B cell (primary cell): ENCODE measurements around the gene COL5A3. TPM values are rescaled to one million over a fixed set of nuclear protein-coding genes. Genes with fewer than 3 reads are reported as not detected.

Source experiments
- ATAC-seq: fragments of 200-7000 bp; cut with Tn5 transposase; one replicate; pipeline ENCODE4 v1.10.0; 2021; ENCODE audit warnings: low read depth, mild to moderate bottlenecking, moderate number of reproducible peaks, moderate library complexity
- CTCF ChIA-PET: fragments of 350-600 bp; sonication (Branson Sonifier 250); formaldehyde crosslinking; loops from one replicate; lab custom pipeline; 2021; ENCODE audit warnings: antibody characterized with exemption, inconsistent platforms; lab: Charles Lee
- POLR2A ChIA-PET: fragments of 350-600 bp; sonication (Branson Sonifier 250); formaldehyde crosslinking; loops from one replicate; lab custom pipeline; 2021; ENCODE audit warnings: antibody characterized with exemption; lab: Charles Lee
- DNase-seq: peaks from one replicate; pipeline ENCODE4 v3.0.0; 2013
- H2AFZ ChIP-seq: 2 replicates; pipeline ENCODE4 v1.6.1; 2012; ENCODE audit warnings: mild to moderate bottlenecking, low read depth, low read length; ENCODE audit not compliant: insufficient read depth, poor library complexity, severe bottlenecking
- H3K27ac ChIP-seq, 2 donors: 1 replicate in 1 of 2; 2 replicates in 1 of 2; pipeline ENCODE4 v1.5.1; 2012 to 2013; ENCODE audit warnings: low read length in 2 of 2, mild to moderate bottlenecking in 2 of 2, moderate library complexity in 1 of 2
- H3K27me3 ChIP-seq, 4 experiments: fragments of 200-600 bp in 1 of 4; sonication (generic) in 1 of 4; replicated peaks in 1 of 4; 1 replicate in 2 of 4; 2 replicates in 2 of 4; pipeline versions ENCODE4 v1.6.1 to v1.7.0; 2013 to 2016; ENCODE audit warnings: low read length in 3 of 4, mild to moderate bottlenecking in 2 of 4, mixed read lengths in 1 of 4, moderate library complexity in 1 of 4; ENCODE audit not compliant: insufficient read depth in 4 of 4, control insufficient read depth in 3 of 4; ENCODE audit errors: control extremely low read depth in 1 of 4
- H3K36me3 ChIP-seq, 2 experiments: replicated peaks in 1 of 2; 1 replicate in 1 of 2; 2 replicates in 1 of 2; pipeline versions ENCODE4 v1.6.1 to v1.7.1; 2013; ENCODE audit warnings: low read length in 1 of 2; ENCODE audit not compliant: insufficient read depth in 2 of 2, control insufficient read depth in 1 of 2; ENCODE audit errors: control extremely low read depth in 1 of 2, extremely low read depth in 1 of 2
- H3K4me1 ChIP-seq, 2 donors: fragments of 200-600 bp in 1 of 2; sonication (generic) in 1 of 2; 1 replicate in 1 of 2; 2 replicates in 1 of 2; pipeline versions ENCODE4 v1.5.1 to v1.6.1; 2013 to 2017; ENCODE audit warnings: low read length in 2 of 2; ENCODE audit not compliant: control insufficient read depth in 2 of 2, insufficient read depth in 2 of 2
- H3K4me2 ChIP-seq: replicated peaks from 2 replicates; pipeline ENCODE3; 2012; ENCODE audit warnings: mild to moderate bottlenecking, low read depth, low read length; ENCODE audit not compliant: poor library complexity, severe bottlenecking
- H3K4me3 ChIP-seq, 5 experiments: fragments of 200-600 bp in 1 of 5; sonication (generic) in 1 of 5; 1 replicate in 3 of 5; 2 replicates in 2 of 5; pipeline versions ENCODE4 v1.5.1 to v1.7.0; 2011 to 2016; ENCODE audit warnings: low read length in 4 of 5, mild to moderate bottlenecking in 4 of 5, low read depth in 2 of 5, control low read depth in 1 of 5, moderate library complexity in 1 of 5; ENCODE audit not compliant: insufficient read depth in 1 of 5; ENCODE audit errors: control extremely low read depth in 1 of 5, extremely low read depth in 1 of 5
- H3K79me2 ChIP-seq: fragments of 200-600 bp; sonication (generic); one replicate; pipeline ENCODE4 v1.6.0; 2016; ENCODE audit warnings: low read length; ENCODE audit not compliant: control insufficient read depth, insufficient read depth
- H3K9ac ChIP-seq: fragments of 200-600 bp; sonication (generic); 2 replicates; pipeline ENCODE4 v1.6.1; 2017; ENCODE audit warnings: mild to moderate bottlenecking, low read length, moderate library complexity
- H3K9me3 ChIP-seq, 3 donors: one replicate each; pipeline versions ENCODE4 v1.6.1 to v1.7.1; 2013; ENCODE audit warnings: low read length in 2 of 3; ENCODE audit not compliant: control insufficient read depth in 2 of 3, insufficient read depth in 1 of 3; ENCODE audit errors: control extremely low read depth in 1 of 3
- H4K20me1 ChIP-seq: 2 replicates; pipeline ENCODE4 v1.6.0; 2012; ENCODE audit warnings: mild to moderate bottlenecking, low read length; ENCODE audit not compliant: insufficient read depth, control insufficient read depth, poor library complexity, severe bottlenecking
- H3K27ac Mint-ChIP-seq: one replicate; pipeline ENCODE4 v1.8.0; 2021; ENCODE audit warnings: mixed read lengths
- H3K27me3 Mint-ChIP-seq: one replicate; pipeline ENCODE4 v1.8.0; 2021; ENCODE audit warnings: mixed read lengths
- H3K4me1 Mint-ChIP-seq: one replicate; pipeline ENCODE4 v1.8.0; 2021; ENCODE audit warnings: mixed read lengths
- H3K4me3 Mint-ChIP-seq: one replicate; pipeline ENCODE4 v1.8.0; 2021; ENCODE audit warnings: mixed read lengths
- H3K9me3 Mint-ChIP-seq: one replicate; pipeline ENCODE4 v1.8.0; 2022; ENCODE audit warnings: mixed read lengths; ENCODE audit not compliant: insufficient read depth
- EZH2 ChIP-seq: IDR thresholded peaks from 2 replicates; pipeline ENCODE4 v1.6.1; 2012; ENCODE audit warnings: borderline replicate concordance, low read depth, mild to moderate bottlenecking, moderate library complexity, low read length; ENCODE audit not compliant: insufficient read depth, poor library complexity, severe bottlenecking
- WGBS: methylation state at CpG from one replicate; pipeline ENCODE4 v1.1.5; 2013; ENCODE audit warnings: missing lambda C conversion rate; ENCODE audit not compliant: insufficient coverage; 5-methylcytosine and 5-hydroxymethylcytosine counted together
- intact Hi-C: fragments of 100-400 bp; cut with micrococcal nuclease; formaldehyde crosslinking; loops from one replicate; pipeline ENCODE4 v1.10.0; 2022
- polyA plus RNA-seq: library from polyadenylated mRNA; depleted of rRNA; stranded (reverse); fragments of >200 nt; gene quantifications from 2 replicates; pipeline ENCODE4 v1.2.3, GENCODE V29; 2012
- total RNA-seq, 2 donors: library from RNA; stranded (reverse); fragments of 120-200 nt in 1 of 2; gene quantifications; 1 replicate in 1 of 2; 2 replicates in 1 of 2; pipeline versions ENCODE4 v1.2.3 to v1.2.4, GENCODE V29; 2013 to 2022
- TF ChIP-seq, protein P1 (sequence below): fragments of 200-600 bp; IDR thresholded peaks from one replicate; pipeline ENCODE4 v1.8.0; 2022; ENCODE audit warnings: antibody characterized with exemption, mild to moderate bottlenecking

COL5A3 gene
- total and polyA plus RNA-seq, 2 donors (not counting 1 experiment from before 2014, with no cell fraction given): 0.01 TPM; not detected in 1

DNA sequence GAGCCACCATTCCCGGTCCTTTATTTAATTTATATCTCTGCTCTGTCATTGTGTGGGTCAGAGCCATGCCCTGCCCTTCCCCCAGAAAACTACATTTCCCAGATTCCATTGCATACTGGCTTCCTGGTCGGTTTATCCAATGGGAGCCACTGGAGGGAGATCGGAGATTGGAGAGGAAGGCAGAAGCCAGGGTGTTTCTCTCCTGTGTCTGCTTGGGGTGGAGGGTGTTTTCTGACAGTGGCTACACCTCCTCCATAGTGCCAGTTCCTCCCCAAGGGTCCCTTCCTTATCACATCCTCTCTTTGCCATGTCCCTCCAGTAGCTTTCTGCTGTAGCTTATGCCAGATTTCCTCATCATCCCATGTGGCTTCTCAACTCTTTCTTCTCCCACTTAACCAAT lies 93.0 kb downstream of the COL5A3 start:
- no peak overlapping the region for H2AFZ ChIP-seq

DNA sequence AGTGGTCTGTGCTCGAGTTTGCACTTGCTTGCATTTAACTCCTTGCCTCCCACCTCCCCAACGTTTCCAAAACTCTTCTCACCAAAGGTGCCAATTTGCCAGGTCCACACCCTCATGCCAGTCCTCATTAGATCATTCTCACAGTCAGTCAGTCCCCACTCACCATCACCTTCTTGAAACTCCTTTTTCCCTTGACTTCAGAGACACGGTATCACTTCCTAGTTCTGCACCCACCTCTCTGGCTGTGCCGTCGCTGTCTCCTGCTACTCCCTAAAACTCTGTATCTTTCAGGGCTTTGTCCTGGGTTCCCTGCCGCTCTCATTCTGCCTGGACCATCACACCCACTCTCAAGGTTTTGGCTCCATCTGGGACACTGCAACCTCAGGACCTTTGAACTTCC lies 93.6 kb downstream of the COL5A3 start:
- 38% methylated on average over 6 of the region's 6 CpGs for WGBS
- DNase-seq: no peak
- no peak overlapping the region for H2AFZ ChIP-seq
- no peaks in the 10 kb centered on the region for H4K20me1 ChIP-seq
- H3K27ac ChIP-seq: no peak overlapping the region
- Mint-ChIP-seq H3K4me1 (peaks cover 18% of the 10 kb centered on the region), H3K9me3 (no peaks in the 10 kb centered on the region), H3K27ac (no peak overlapping the region), H3K4me3 (peak overlapping the region; percentile 19), H3K27me3 (peaks cover 37% of the 10 kb centered on the region)
- H3K36me3 ChIP-seq: no peaks in the 10 kb centered on the region
- ATAC-seq: no peak
- H3K9me3 ChIP-seq: peaks cover 0 to 11% (median 0%) of the 10 kb centered on the region in 3 donors
- intact Hi-C loops: no loop called here
- H3K4me3 ChIP-seq: no peak overlapping the region
- peaks cover 0 to 47% (median 19%) of the 10 kb centered on the region in 4 experiments for H3K27me3 ChIP-seq
- no peak overlapping the region for H3K4me2 ChIP-seq
- TF ChIP-seq, protein P1, sequence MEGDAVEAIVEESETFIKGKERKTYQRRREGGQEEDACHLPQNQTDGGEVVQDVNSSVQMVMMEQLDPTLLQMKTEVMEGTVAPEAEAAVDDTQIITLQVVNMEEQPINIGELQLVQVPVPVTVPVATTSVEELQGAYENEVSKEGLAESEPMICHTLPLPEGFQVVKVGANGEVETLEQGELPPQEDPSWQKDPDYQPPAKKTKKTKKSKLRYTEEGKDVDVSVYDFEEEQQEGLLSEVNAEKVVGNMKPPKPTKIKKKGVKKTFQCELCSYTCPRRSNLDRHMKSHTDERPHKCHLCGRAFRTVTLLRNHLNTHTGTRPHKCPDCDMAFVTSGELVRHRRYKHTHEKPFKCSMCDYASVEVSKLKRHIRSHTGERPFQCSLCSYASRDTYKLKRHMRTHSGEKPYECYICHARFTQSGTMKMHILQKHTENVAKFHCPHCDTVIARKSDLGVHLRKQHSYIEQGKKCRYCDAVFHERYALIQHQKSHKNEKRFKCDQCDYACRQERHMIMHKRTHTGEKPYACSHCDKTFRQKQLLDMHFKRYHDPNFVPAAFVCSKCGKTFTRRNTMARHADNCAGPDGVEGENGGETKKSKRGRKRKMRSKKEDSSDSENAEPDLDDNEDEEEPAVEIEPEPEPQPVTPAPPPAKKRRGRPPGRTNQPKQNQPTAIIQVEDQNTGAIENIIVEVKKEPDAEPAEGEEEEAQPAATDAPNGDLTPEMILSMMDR: no peak
- no peak for TF ChIP-seq EZH2
- peaks cover 16 to 21% of the 10 kb centered on the region in 2 donors for H3K4me1 ChIP-seq
- ChIA-PET CTCF (interaction anchor here (2.4 kb wide), 1 partner anchor 14 kb away, joined by 7 read pairs; no protein-coding TSS in a partner anchor), POLR2A (no interaction called here)
- H3K9ac ChIP-seq: no peak overlapping the region
- H3K79me2 ChIP-seq: no peaks in the 10 kb centered on the region

More for the DNA sequence above, 93.0 kb downstream of the COL5A3 start:
- WGBS: no CpG with 5 or more reads among the region's 3 CpGs
- peaks cover 0 to 11% (median 0%) of the 10 kb centered on the region in 3 donors for H3K9me3 ChIP-seq
- H3K27ac ChIP-seq: no peak overlapping the region
- H3K9ac ChIP-seq: no peak overlapping the region
- CTCF ChIA-PET: interaction anchor here (2.4 kb wide), 1 partner anchor 14 kb away, joined by 7 read pairs; no protein-coding TSS in a partner anchor
- H3K36me3 ChIP-seq: no peaks in the 10 kb centered on the region
- no peak for TF ChIP-seq EZH2
- TF ChIP-seq, protein P1: no peak
- Mint-ChIP-seq H3K4me1 (peaks cover 18% of the 10 kb centered on the region), H3K27me3 (peaks cover 37% of the 10 kb centered on the region), H3K9me3 (no peaks in the 10 kb centered on the region), H3K4me3 (no peak overlapping the region), H3K27ac (no peak overlapping the region)
- intact Hi-C loops: no loop called here
- peaks cover 16 to 21% of the 10 kb centered on the region in 2 donors for H3K4me1 ChIP-seq
- no peaks in the 10 kb centered on the region for H4K20me1 ChIP-seq
- ATAC-seq: no peak
- no peak overlapping the region for H3K4me3 ChIP-seq
- H3K4me2 ChIP-seq: no peak overlapping the region
- no peak for DNase-seq
- POLR2A ChIA-PET: no interaction called here
- peaks cover 0 to 41% (median 15%) of the 10 kb centered on the region in 4 experiments for H3K27me3 ChIP-seq
- H3K79me2 ChIP-seq: no peaks in the 10 kb centered on the region
